ENCODE results near the gene WDR18.

The WDR18 gene

GRCh38 chr19:944663-945241 is 39.4 kb upstream of the WDR18 start:
- no peak for TF ChIP-seq CTCF (IDR thresholded peaks at IDR 0.05; ENCODE audit: extremely low read depth, missing control alignments)
- no peak for DNase-seq (ENCODE audit: low spot score)

GRCh38 chr19:945401-946252 is 38.5 kb upstream of the WDR18 start:
- no peak for DNase-seq (ENCODE audit: low spot score)
- TF ChIP-seq CTCF (IDR thresholded peaks at IDR 0.05; ENCODE audit: extremely low read depth, missing control alignments) = no peak

- DNase-seq (ENCODE audit: low spot score) = peak; percentile 68
- TF ChIP-seq CTCF (IDR thresholded peaks at IDR 0.05; ENCODE audit: extremely low read depth, missing control alignments) = no peak
Measured at GRCh38 chr19:947090-947706, 36.9 kb upstream of the WDR18 start.

GRCh38 chr19:947707-948539 is 36.2 kb upstream of the WDR18 start:
- TF ChIP-seq CTCF (IDR thresholded peaks at IDR 0.05; ENCODE audit: extremely low read depth, missing control alignments) = no peak
- DNase-seq (ENCODE audit: low spot score) = peak; percentile 94

GRCh38 chr19:948842-949496 is 35.2 kb upstream of the WDR18 start:
- TF ChIP-seq CTCF (IDR thresholded peaks at IDR 0.05; ENCODE audit: extremely low read depth, missing control alignments) = no peak

GRCh38 chr19:950352-951066 is 33.6 kb upstream of the WDR18 start:
- no peak for TF ChIP-seq CTCF (IDR thresholded peaks at IDR 0.05; ENCODE audit: extremely low read depth, missing control alignments)
- DNase-seq (ENCODE audit: low spot score) = no peak

More at GRCh38 chr19:948842-949496, 35.2 kb upstream of the WDR18 start:
- DNase-seq (ENCODE audit: low spot score) = no peak

Measured in GM20000 (cell line).